SKM-1 (cell line): ENCODE measurements around the gene SMIM43.
"Not testable (repeated sequence)": the region's sequence is repeated elsewhere in the genome, so short reads cannot be mapped to it uniquely, and the experiment has no call there.

Experiments used
- DNase-seq: peaks from one replicate; lab custom pipeline; 2025; ENCODE audit not compliant: unreplicated experiment; lab: John Stamatoyannopoulos, UW

Gene SMIM43

DNA sequence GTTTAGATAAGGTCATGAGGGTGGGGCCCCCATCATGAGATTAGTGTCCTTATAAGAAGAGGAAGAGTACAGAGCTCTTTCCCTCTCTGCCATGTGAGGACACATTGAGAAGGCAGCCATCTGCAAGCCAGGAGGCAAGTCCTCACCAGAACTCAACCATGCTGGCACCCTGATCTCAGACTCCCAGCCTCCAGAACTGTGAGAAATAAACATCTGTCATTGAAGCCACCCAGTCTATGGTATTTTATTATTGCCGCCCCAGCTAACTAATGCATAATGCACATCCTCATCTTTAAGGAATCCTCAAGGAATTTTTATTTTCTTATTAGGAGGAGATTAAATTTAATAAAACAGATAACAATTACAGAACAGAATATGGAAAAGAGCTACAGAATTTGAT lies 19.4 kb upstream of the SMIM43 start:
- DNase-seq: no peak

DNA sequence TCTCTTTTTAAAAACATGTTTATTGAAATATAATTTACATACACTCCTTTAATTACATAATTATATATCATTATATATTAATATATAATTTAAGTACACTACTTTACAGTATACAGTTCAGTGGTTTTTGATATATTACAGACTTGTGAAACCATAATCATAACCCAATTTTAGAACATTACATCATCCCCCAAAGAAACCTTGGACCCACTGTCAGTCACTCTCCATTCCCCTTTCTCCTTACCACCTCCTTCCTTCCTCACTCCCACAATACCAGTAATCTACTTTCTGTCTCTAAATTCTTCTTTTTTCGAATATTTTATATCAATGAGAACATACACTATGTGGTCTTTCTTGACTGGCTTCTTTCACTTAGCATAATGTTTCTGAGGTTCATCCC lies 18.2 kb upstream of the SMIM43 start:
- DNase-seq: no peak

DNA sequence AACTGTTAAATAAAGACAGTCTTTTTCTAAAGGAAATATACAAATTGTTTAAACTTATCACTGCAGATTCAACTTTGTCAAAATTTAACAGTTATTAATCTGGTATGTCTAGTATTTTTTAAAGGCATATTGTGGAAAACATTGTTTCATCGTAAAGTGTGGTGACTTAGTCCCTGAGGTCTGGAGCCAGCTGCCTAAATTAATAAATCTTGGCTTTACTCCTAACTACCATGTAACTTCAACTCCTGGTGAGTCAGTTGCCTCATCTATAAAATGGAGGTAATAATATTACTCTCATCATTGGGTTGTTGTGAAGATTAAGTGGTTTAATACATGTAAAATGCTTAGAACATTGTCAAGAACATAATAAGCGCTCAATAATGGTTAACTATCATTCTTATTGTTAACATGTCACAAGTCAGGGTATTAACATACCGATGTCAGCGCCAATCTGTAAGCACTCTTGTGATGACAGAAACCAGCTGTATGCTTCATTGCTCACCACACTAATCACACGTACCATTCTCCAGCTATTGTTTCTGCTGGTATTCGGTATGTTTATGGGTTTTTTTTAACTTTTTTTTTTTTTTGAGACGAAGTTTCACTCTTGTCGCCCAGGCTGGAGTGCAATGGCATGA lies 14.1 kb upstream of the SMIM43 start:
- no peak for DNase-seq

DNA sequence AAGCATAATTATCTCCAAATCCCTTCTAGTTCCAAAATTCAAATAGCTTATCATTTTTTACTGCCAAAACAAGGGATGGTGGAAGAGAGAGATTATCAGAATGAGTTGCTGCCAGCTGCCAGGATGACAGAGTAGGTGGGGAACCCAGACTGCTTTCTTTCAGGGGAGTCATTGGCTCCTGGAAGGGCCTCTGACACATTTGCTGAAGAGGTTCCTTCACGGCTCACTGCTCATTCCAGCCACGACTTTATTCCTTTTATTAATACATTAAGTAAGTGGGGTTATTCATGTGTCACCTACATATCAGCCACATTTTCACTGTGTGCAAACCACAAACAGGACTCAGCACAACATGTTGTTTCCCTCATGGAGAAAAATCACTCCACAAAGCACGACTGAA lies 12.7 kb upstream of the SMIM43 start:
- DNase-seq: no peak

DNA sequence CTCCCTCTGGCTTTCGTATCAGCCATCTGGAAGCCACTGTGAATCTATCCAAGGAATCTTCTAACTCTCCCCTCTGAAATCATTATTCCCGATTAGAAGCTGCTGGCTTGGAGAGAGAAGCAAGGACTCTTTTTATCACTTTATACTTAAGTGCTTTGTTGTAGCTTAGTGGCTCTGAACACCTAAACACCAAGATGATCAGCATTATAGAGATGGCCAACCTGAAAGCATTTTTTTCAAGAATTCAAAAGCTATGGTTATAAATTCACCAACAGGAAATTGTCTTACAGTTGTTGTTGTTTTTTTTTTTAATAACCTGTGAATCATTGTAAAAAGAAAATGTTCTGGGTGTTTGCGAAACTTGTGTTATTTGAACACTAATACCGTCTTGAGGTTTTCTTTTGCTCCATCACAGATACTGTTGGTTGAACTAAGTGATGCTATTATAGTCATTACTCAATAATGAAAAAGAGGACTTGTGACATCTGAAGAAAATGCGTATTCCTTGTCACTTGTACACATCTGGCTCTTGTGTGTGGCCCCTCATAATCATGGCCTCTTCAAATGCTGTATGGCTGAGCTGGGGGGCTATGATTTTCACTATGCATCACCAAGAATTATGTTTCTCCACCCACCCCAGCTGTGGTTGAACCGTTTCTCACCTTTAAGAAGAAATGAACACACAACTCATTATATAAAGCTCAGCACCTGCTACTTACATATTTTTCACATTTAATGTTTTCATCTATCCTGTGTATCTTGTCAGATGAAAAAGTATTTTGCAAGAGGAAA lies 11.8 kb upstream of the SMIM43 start:
- DNase-seq: no peak

DNA sequence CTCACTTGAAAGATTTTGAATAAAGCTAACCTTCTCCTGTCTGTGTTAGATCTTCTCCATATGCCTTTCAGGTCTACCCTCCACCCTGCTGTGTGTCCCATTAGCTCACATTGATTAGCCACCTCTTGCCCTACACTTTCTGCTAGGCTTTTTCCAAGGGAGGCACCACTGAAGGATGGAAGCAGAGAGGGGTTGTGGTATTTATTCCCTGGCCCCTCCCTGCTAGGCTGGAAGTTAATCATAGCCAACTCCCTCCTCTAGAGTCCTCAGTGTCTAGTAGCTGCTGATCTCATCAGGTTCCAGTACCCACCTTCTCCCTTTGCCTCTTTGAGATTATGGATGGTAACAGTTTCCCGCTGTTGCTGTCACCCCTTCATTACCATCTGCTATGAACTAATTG lies 8.9 kb upstream of the SMIM43 start:
- DNase-seq: no peak

DNA sequence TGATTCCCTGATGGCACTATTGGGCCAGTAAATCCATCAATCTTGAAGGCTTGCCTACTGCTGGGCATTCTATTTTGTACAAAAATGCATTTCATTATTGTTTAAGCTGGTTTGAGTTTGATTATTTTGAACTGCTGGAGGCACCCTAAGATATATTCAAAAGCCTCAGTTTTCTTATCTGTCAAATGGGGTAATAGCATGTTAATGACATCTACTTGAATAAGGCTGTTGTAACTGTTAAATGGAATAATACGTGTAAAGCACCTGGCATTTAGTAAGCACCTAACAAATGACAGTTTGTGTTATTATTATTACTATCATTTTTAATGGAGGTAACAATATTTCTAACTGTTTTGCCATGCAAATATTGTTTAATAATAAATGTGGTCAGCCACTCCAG lies 6.9 kb upstream of the SMIM43 start:
- no peak for DNase-seq

DNA sequence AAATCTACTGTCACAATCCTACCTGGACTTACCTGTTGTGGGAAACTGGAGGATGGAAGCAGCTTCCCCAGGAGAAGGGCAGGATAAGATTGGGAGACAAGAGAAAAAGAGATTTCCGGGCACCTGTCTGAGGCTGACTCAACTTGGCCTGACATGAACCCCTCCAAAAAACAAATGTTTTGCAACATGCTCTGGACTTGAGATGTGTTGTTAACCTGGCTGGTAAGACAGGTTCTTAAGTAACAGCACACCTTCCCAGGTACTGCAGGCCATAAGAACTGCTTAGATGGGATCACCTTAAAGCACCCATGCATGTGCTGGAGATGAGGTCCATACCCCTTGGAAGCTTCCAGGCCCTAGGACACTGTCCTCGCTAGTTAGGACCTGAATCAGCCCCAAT lies 4.4 kb upstream of the SMIM43 start:
- DNase-seq: no peak

DNA sequence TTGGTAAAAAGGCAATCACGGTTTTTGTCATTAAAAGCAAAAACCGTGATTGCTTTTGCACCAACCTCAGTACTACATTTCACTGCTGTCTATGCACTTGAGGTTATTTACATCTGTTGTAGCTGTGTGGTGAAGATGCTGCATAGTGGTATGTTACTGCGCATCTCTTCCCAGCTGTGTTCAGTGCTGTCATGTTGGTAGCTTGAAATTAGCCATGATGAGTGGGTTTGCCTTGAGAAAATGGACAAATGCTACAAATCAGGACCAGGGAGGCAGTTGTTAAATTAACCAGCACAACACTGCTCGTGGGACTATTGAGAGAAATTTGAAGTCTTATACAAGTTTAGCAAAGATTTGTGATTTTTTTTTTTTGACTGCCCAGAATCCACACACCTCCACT lies 2.2 kb upstream of the SMIM43 start:
- DNase-seq: no peak

DNA sequence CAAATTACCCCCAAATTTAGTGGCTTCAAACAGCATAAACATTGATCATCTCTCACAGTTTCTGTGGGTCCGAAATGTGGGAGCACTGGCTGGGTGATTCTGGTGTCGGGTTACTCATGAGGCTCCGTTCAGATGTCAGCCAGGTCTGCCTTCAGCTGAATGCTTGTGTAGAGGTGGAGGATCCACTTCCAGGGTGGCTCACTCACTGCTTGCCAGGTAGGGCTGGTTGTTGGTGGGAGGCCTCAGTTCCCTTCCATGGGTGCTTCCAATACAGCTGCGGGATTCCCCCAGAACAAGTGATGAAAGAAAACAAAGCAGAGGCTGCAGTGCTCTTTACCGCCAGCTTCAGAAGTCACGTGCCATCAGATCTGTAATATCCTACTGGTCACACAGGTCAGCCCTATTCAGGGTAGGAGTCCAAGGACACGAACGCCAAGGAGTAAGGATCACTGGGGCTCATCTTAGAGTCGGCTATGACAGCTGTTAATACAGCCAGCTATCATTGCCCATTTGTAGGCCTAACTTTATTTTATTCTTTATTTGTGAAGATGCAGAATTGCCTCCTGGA lies 1.1 kb upstream of the SMIM43 start:
- no peak for DNase-seq

DNA sequence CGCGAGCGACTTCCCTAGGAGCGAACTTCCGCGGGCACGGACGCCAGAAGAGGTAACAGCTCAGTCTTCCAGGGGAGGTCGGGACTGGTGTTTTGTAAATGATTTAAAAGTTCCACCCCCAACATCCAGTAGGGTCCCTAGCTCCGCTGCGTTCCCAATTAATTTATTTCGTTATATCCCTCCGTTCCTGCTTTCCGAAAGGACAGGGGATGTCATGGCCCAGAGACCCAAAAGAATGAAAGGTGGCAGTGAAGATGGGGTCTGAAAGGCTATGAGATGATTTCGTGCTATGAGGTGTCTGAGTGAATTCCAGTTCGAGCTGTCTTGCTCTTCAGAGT lies 373 bp upstream of the SMIM43 start:
- DNase-seq: no peak

DNA sequence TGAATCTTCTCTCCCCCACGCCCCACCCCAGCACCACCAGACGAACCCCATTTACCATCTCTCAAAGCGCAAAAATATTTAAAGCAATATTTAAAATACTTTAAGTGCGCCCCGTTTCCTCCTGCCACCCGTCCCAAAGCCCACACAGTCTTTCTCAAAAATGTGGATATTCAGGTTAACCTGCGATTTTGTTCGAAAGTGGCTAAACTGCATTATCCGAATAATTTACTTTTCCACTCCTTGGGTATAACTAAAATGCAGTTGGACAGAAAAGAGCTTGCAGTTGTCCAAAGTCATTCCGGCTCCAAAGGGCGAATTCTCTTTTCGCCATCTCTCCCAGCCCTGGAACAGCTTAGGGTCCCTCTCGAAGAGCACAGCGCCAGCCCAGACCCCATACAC lies 662 bp downstream of the SMIM43 start:
- DNase-seq: no peak

DNA sequence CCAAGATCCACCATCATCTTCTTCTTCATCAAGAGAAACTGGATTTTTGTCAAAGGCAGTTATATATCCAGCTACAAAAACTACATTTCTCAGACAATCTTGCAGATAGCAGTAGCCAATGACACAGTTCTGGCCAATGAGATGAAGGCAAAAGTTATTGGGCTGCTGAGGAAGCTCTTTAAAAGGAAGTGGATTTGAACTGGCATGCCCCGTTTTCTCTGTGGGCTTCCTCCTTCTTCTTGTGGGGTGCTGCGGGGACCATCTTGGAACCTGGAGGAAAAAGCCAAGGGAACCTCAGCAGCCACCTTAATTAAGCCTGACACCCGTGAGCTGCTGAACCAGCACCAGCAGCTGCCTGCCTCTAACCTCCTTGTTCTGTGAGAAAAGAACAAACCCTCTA lies 4.8 kb downstream of the SMIM43 start:
- no peak for DNase-seq

DNA sequence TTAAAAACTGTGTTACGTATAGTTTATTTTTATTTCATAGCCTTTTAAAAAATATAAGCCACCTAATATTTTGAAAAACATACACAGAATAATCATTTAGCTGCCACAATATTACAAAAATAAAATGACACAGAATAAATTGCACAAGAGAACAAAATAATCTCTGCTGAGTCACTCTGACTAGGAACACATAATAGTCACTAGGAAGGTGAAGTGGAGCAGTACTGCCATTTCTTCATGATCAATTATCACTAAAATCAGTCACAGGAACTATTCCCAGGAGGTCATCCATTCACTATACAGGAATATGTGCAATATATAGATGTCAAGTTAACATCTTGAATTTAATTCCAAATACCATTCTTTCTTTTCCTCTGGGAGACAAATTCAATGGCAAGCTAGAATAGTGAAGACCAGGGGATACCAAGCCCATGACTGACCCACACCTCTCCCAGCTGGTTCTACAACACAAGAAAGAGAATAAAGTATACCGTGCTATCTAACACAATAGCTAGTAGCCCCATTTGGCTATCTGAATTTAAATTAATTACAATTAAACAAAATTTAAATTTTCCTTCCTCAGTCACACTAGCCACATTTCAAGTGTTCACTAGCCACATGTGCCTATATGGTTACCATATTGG lies 5.9 kb downstream of the SMIM43 start:
- no peak for DNase-seq

DNA sequence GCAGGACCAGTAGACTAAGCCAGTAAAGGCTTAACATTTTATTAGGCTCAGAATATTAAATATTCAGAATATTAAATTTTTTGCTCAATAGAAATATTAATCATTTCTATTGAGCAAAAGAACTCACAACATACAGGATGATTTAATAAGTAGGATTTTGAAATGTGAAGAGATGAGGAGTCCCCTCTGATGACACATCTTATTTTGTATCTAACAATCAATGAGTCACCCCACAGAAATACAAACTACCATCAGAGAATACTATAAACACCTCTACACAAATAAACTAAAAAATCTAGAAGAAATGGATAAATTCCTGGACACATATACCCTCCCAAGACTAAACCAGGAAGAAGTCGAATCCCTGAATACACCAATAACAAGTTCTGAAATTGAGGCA lies 12.8 kb downstream of the SMIM43 start:
- not testable (repeated sequence) for DNase-seq

DNA sequence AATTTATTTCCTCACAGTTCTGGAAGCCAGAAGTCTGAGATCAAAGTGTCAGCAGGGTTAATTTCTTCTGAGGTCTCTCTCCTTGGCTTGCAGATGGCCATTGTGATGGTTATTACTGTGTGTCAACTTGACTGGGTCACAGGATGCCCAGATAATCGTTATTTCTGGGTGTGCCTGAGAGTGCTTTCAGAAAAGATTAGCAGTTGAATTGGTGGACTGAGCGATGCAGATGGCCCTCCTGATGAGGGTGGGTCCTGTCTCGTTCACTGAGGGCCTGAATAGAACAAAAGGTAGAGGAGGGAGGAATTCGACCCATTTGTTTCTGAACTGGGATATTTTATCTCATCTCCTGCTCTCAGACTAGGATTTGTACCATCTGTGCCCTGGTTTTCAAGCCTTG lies 15.7 kb downstream of the SMIM43 start:
- DNase-seq: no peak

DNA sequence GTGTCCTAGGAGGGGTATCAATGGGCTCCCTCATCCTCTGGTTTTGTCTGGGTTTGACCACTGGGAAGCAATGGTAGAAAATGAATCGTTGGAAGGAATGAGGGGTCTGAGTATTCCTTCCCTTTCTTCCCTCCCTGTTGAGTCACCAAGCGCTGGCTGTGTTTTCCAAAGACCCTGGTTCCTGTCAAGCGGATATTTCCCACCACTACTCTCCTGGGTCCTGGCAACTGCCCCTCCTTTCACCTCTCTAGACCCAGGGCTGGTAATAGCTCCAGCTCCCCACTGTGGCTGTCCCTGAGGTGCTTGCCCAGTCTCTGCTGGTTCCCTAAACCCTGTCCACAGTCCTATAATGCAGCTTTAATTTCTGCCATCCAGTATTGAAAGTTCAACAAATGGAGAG lies 22.2 kb downstream of the SMIM43 start:
- DNase-seq: no peak

DNA sequence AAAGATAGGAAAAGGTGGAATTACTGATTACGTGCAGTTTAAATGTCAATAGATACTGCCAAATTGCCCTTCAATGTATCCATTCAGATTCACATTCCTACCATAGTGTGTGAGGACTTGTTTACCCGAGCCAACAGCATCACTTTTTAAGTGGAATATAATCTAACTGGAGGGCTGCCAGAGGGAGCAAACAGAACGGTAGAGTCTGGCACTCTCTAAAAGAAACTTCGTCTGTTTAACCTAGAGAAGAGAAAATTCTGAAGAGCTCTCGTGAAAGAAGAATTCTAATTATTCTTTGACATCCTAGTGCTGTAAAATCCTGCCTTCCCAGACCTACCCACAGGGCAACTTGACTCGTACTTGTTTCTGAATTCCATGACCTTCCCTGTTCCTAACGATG lies 23.2 kb downstream of the SMIM43 start:
- DNase-seq: no peak

DNA sequence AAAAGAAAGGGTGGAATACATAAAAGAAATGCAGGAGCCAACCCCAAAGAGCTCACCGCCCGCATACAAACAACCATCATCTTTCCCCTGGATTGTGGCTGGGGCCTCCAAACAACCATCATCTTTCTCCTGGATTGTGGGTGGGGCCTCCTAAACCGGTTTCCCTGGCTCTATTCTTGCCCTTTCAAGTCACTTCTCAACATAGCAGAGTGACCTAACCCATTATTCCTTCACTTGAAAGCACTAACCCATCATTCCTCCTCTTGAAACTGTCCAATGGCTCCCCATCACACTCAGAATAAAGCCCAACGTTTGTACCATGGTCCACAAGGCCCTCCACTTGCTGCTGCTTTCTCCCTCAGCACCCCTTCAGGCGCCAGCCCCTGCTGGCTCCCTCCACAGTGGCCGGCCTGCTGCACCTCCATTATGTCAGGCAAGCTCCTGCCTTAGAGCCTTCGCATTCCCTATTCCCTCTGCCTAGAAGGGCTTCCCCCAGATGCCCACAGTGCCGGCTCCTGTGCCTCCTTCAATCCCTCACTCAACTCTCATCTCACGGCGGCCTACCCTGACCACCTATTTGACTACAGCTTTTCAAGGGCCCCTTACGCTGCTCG lies 24.1 kb downstream of the SMIM43 start:
- DNase-seq: no peak

DNA sequence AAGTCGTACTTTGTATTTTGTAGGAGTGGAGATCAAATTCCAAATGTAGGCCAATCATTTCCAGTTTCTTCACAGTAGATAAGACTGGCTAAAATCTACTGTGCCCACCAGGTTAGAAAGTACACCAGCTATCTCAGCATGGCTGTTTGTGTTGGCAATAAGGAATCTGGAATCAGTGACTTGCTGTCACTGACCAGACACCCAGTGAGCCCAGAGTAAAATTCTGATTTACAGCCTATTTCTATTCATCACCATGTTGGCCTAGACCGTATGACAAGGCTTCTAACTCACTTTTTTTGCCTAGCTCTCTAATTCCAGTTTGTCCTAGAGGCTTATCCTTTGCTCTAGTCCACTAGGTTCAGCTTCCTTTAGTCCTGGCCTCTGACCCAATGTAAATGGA lies 25.4 kb downstream of the SMIM43 start:
- DNase-seq: no peak

DNA sequence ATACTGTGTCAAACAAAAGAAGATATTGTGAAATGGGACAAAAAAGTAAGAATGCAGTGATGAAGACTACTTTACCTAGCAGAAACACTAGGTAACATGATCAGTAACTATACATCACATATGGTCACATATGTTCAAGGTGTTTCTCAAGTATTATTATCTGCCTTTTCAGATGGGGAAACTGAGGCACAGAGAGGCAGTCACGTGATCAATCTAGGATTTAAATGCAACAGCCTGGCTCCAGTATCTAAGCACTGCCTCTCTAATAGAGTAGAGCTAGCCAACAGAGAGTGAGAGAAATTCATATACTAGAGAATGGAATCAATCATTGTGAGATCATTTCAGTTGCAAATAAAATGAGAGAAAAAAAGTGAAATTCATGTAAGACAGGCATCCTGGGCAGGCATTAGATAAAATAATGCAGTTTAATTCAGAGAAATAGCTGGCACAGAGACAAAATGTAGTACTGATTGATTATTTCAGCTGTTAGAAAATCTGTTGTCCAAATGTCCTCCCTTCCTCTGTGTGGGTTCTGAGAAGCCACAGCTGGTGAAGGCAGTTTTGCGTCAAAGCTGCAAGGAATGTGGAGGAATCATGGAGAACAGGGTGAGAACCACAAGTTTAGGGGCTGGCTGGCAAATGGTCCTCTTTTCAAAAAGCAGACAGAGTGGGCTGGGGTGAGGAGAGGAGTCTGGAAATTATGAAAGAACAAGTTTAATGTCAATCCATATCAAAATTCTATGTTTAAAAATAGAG lies 26.0 kb downstream of the SMIM43 start:
- no peak for DNase-seq
